Parathyroid adenoma (tissue), 2 donors: ENCODE measurements around the gene FGGY.

ENCODE experiments used
- H2AFZ ChIP-seq: fragments of 300-600 bp; sonication (generic); one replicate; pipeline ENCODE4 v1.7.0; 2017; ENCODE audit warnings: antibody characterized with exemption, mild to moderate bottlenecking
- H3K27ac ChIP-seq: fragments of 300-600 bp; sonication (generic); one replicate; pipeline ENCODE4 v1.7.0; 2017
- H3K27me3 ChIP-seq: fragments of 300-600 bp; sonication (generic); one replicate; pipeline ENCODE4 v1.7.0; 2017; ENCODE audit warnings: low read length; ENCODE audit not compliant: control insufficient read depth, insufficient read depth
- H3K36me3 ChIP-seq: fragments of 300-600 bp; sonication (generic); one replicate; pipeline ENCODE4 v1.7.0; 2017; ENCODE audit warnings: low read length; ENCODE audit not compliant: control insufficient read depth, insufficient read depth
- H3K4me1 ChIP-seq: fragments of 300-600 bp; sonication (generic); one replicate; pipeline ENCODE4 v1.7.0; 2017; ENCODE audit warnings: control low read depth
- H3K4me2 ChIP-seq: fragments of 300-600 bp; sonication (generic); one replicate; pipeline ENCODE4 v1.7.0; 2017; ENCODE audit warnings: low read length
- H3K4me3 ChIP-seq: fragments of 300-600 bp; sonication (generic); one replicate; pipeline ENCODE4 v1.7.0; 2017; ENCODE audit warnings: low read depth, low read length
- H3K79me2 ChIP-seq: fragments of 300-600 bp; sonication (generic); one replicate; pipeline ENCODE4 v1.7.0; 2017; ENCODE audit warnings: control low read depth
- H3K9ac ChIP-seq: fragments of 300-600 bp; sonication (generic); one replicate; pipeline ENCODE4 v1.7.0; 2017; ENCODE audit warnings: mild to moderate bottlenecking
- H3K9me3 ChIP-seq: fragments of 300-600 bp; sonication (generic); one replicate; pipeline ENCODE4 v1.7.0; 2017; ENCODE audit warnings: low read length; ENCODE audit not compliant: control insufficient read depth
- TF ChIP-seq, protein P1 (sequence below): fragments of 300-600 bp; sonication (generic); IDR thresholded peaks from one replicate; pipeline ENCODE4 v1.7.0; 2017; ENCODE audit warnings: antibody characterized with exemption, mild to moderate bottlenecking
- donor health status: primary hyperparathyroidism.

Gene FGGY

DNA sequence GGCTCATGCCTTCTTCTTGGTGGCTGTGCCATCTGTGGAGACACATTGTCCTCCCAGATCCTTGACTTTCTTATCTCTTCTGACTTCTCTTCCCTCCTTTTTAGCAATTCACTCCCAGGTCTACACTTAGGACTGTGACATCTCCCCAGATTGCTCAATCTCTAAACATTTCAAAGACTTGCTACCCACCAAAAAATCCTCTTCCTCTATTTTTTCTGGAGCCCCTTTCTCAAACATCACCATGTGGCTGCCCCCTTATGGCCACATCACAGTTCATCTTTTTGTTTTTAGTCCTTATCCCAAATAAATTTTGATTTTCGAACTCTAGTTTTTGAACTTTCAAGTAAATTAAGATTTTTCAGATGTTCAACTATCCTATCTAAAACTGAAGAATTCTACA lies 369.2 kb downstream of the FGGY start:
- H3K79me2 ChIP-seq = no peaks in the 10 kb centered on the region
- no peak overlapping the region for H2AFZ ChIP-seq
- no peaks in the 10 kb centered on the region for H3K27me3 ChIP-seq
- H3K9ac ChIP-seq = no peak overlapping the region
- no peak overlapping the region for H3K4me3 ChIP-seq
- TF ChIP-seq, protein P1, sequence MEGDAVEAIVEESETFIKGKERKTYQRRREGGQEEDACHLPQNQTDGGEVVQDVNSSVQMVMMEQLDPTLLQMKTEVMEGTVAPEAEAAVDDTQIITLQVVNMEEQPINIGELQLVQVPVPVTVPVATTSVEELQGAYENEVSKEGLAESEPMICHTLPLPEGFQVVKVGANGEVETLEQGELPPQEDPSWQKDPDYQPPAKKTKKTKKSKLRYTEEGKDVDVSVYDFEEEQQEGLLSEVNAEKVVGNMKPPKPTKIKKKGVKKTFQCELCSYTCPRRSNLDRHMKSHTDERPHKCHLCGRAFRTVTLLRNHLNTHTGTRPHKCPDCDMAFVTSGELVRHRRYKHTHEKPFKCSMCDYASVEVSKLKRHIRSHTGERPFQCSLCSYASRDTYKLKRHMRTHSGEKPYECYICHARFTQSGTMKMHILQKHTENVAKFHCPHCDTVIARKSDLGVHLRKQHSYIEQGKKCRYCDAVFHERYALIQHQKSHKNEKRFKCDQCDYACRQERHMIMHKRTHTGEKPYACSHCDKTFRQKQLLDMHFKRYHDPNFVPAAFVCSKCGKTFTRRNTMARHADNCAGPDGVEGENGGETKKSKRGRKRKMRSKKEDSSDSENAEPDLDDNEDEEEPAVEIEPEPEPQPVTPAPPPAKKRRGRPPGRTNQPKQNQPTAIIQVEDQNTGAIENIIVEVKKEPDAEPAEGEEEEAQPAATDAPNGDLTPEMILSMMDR = no peak
- no peak overlapping the region for H3K27ac ChIP-seq
- H3K4me1 ChIP-seq = no peaks in the 10 kb centered on the region
- no peaks in the 10 kb centered on the region for H3K36me3 ChIP-seq
- H3K9me3 ChIP-seq = no peaks in the 10 kb centered on the region
- no peak overlapping the region for H3K4me2 ChIP-seq

DNA sequence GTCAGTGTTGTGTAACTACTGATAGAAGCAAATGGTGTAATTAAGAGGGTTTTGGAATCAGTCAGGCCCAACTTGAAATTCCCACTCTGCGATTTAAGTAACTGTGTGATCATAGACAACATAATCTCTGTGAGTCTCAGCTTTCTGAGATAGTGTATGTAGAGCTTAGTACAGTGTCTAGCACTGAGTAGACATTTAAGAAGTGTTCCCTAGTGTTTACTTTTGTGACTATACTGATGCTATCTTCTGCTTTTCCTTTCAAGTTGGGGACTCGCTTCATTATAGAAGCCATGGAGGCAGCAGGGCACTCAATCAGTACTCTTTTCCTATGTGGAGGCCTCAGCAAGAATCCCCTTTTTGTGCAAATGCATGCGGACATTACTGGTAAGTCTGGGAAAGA lies 370.1 kb downstream of the FGGY start:
- Histone ChIP-seq H3K4me2 (no peak overlapping the region), H3K36me3 (no peaks in the 10 kb centered on the region), H3K9me3 (no peaks in the 10 kb centered on the region), H3K79me2 (no peaks in the 10 kb centered on the region), H3K9ac (no peak overlapping the region), H3K27me3 (no peaks in the 10 kb centered on the region), H3K4me3 (no peak overlapping the region), H3K4me1 (no peaks in the 10 kb centered on the region), H3K27ac (no peak overlapping the region), H2AFZ (no peak overlapping the region)
- TF ChIP-seq, protein P1 = no peak

DNA sequence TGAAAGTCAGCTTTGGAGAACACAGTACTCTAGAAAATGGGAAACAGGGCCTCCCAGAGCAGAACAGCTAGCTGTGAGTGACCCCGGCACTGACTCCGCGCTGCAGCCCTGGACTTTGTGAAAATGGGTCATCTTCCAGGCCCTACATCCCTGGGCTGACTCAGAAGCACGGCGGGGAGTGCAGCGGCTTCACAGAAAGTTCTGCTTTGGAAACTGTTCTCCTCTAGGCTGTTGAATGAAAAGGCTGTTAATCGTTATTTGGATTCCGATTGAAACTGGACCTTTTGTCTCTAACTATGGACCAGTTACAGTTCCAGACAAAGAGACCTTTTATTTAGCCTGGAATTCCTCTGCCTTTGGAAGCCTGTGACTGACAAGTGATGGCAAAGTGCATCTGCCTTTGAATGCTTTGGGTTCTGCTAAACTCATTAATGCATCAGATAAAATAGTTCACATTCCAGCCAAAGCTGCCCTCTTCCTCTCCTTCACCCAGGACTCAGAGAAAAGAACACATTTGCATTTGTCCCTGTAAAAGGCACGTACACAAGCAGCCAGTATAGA lies 372.9 kb downstream of the FGGY start:
- Histone ChIP-seq H3K79me2 (no peaks in the 10 kb centered on the region), H3K9ac (no peak overlapping the region), H3K27ac (no peak overlapping the region), H2AFZ (no peak overlapping the region), H3K9me3 (no peaks in the 10 kb centered on the region), H3K4me1 (no peaks in the 10 kb centered on the region), H3K36me3 (no peaks in the 10 kb centered on the region), H3K27me3 (no peaks in the 10 kb centered on the region), H3K4me3 (no peak overlapping the region), H3K4me2 (no peak overlapping the region)
- TF ChIP-seq, protein P1 = no peak

DNA sequence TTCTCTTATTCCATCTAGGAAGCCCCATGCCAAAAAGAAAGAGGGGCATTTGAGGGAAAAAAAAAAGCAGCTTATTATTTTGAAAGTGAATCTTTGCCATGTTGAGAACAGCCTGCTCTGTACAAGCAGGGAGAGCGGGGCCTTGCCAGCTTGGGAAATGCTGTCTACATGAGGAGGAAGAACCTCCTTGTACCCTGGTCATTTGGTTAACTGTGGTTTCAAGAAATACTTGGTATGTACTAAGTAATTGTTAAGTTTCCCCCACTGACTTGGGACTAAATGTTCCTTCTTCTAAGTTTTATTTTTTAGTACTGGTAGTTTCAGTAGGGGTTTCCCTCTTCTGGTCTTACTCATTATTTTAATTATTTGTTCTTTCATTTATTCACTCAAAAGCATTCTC lies 373.8 kb downstream of the FGGY start:
- no peak overlapping the region for H2AFZ ChIP-seq
- TF ChIP-seq, protein P1 = no peak
- no peak overlapping the region for H3K27ac ChIP-seq
- no peaks in the 10 kb centered on the region for H3K79me2 ChIP-seq
- H3K36me3 ChIP-seq = no peaks in the 10 kb centered on the region
- H3K4me3 ChIP-seq = no peak overlapping the region
- H3K27me3 ChIP-seq = no peaks in the 10 kb centered on the region
- H3K4me2 ChIP-seq = no peak overlapping the region
- H3K9me3 ChIP-seq = no peaks in the 10 kb centered on the region
- no peak overlapping the region for H3K9ac ChIP-seq
- no peaks in the 10 kb centered on the region for H3K4me1 ChIP-seq
